Astrocyte (in vitro differentiated cells and primary cell): Measurements from ENCODE around the gene ETHE1.

Experiments
- CTCF ChIP-seq: IDR thresholded peaks from 2 replicates; pipeline ENCODE4 v1.5.1; 2011; ENCODE audit warnings: low read depth, mild to moderate bottlenecking, inconsistent platforms, low read length, moderate library complexity; ENCODE audit not compliant: insufficient read depth
- EZH2 ChIP-seq: IDR thresholded peaks from 2 replicates; pipeline ENCODE4 v1.6.1; 2012; ENCODE audit warnings: mild to moderate bottlenecking, low read length, inconsistent platforms; ENCODE audit not compliant: insufficient read depth

- TF ChIP-seq CTCF (no peak), EZH2 (no peak)
These were observed 64.1 kb downstream of the ETHE1 start for GRCh38 chr19:43462785-43463380.
